Hindlimb muscle (tissue), 1 donor: Measurements from ENCODE around the gene TRPT1. TPM values are rescaled to one million over a fixed set of nuclear protein-coding genes. Genes with fewer than 3 reads are reported as not detected.

Experiments used
- DNase-seq: peaks from one replicate; pipeline ENCODE4 v3.0.0-alpha.2; 2013
- polyA plus RNA-seq: library from polyadenylated mRNA; unstranded; fragments of 120-200 nt; gene quantifications from one replicate; pipeline ENCODE4 v1.2.1, GENCODE V29; 2013; ENCODE audit not compliant: insufficient read length

TRPT1 gene, protein sequence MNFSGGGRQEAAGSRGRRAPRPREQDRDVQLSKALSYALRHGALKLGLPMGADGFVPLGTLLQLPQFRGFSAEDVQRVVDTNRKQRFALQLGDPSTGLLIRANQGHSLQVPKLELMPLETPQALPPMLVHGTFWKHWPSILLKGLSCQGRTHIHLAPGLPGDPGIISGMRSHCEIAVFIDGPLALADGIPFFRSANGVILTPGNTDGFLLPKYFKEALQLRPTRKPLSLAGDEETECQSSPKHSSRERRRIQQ
- polyA plus RNA-seq, result 81.4 TPM

DNA sequence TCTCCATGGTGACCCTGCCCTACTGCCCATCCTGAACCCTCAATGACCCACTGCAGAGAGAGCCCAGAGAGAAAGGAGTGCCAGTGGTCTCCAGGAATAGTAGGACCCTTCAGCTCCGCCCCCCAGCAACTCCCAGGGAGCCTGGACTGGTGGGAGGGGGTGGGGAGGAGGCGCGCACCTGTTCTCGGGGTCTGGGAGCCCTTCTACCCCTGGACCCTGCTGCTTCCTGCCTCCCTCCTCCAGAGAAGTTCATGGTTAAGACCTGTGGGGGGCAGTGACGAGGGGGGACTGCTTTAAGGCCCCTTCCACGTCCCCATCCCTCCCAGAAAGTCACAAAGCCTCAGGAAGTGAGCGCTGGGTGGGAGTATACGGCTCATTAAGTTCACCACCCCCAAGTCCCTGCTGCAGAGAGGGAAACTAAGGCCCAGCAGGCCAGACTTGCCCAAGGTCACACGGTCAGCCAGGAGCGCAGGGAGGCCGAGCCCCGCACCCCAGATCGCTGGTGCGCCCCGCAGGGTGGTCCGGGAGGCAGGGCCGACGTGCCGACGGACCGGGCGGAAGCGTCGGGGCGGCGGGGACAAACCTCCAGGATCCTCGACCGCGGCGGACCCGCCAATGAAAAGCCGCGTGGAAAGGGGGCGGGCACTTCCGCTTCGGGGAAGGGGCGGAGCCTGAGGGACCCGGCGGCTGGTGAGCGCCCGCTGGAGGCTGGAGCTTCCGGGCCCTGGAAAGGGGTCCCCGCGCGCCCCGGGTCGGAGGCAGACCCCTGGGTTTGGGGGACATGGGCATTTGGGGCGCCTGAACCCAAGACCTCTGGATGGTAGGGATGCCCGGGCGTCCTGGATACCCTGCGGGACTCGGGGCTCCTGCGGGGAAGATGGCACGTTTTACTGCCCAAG, at the start of gene TRPT1, which contains the start of gene NUDT22:
TSS of gene TRPT1 (minus strand) at position 579 of the 899 bp plus-strand sequence. CDS start at position 253, 326 bp downstream.
TSS of gene NUDT22 (plus strand) at position 667 of the 899 bp plus-strand sequence. CDS start 379 bp downstream, outside the sequence.
- peak; percentile 90 for DNase-seq

DNA sequence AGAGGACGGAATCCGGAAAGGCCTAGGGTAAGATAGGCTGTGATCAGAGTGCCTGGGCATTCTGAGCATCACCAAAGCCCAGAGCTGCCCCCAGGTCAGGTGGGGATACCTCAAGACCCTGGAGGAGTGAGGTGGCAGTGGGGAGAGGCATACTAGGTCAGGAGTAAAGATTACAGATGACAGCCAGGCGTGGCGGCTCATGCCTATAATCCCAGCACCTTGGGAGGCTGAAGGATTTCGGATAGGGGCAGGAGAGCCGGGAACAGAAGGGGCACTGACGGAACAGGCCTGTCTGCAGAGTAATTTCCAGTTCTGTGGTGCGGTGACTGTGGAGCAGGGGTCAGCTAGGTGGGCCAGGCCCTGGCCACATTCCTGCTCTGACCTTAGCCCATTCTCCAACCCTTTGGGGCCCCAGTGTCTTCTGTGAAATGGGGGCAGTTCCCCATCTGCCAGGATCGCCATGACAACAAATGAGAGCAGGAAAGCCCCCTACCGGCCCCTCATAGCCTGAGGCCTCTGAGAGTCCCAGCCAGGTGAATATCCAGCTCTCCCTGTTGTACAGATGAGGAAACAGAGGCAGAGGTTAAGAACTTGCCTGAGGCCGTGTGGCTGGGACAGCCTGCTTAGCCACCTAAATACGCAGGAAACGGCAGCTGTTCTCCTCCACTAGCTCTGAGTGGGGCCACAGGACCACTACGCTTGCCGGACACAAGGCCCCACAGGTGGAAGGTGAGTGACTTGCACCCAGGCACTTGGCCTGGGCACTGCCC, 49.2 kb upstream of the TRPT1 start:
- DNase-seq, result no peak

DNA sequence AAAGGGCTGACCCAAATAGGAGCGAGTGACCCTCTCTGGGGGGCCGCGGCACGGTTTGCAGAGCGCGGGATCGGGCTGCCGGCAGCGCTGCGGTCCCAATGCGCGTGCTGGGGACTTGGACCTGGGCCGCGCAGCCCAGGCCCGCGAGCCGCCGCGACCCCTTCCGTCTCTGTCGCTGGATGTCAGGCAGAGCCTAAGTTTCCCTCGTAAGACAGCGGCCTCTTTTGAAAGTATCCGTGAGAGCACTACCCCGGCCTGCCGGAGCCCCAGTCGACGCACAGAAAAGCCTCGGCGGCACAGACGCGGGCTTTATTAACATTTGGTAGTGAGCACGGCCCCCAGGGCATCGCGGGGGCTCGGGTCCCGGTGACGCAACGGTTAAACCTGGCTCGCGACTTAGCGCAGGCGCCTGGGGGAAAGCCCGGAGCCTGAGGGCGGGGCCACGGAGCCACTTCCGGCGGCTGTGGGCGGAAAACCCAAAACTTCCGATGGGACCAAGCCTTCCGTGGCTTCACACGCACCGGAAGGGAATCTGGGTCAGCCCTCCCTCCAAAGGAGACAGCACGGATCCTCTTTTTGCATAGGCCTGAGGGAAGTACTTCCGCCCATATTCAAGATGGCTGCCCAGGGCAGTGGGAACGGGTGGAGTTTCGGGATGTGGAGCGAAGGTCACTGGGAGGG, 43.7 kb upstream of the TRPT1 start:
- DNase-seq, result peak; percentile 99

DNA sequence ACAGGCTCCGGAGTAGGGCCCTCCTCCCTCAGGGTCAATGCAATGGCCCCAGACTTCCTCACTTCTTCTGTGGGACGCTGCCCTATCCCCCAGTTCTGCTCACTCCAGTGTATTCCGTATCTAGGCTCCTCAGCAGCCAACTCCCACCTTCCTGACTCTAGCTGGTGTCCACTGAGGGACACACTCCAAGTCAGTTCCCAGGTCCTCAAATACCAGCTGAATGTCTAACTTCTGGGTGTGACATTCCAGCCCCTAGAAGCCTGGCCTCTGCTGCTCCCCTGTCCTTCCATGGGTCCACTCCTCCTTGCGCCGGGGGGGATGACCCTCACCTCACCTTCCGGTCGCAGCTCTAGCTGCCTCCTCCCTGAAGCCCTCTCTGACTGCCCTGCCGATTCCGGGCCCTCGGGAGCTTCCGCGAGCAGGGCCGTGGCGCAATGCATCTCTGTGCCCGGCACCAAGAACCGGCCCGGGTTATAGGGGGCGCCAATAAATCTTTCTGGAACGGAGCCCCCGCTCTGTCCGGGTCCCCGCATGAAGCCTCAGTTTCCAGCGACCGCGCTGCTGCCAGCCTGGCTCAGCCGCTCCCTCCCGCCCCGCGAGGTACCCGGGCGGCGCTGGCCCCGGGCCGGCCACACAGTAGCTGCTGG, 43.0 kb upstream of the TRPT1 start:
- DNase-seq, result no peak

DNA sequence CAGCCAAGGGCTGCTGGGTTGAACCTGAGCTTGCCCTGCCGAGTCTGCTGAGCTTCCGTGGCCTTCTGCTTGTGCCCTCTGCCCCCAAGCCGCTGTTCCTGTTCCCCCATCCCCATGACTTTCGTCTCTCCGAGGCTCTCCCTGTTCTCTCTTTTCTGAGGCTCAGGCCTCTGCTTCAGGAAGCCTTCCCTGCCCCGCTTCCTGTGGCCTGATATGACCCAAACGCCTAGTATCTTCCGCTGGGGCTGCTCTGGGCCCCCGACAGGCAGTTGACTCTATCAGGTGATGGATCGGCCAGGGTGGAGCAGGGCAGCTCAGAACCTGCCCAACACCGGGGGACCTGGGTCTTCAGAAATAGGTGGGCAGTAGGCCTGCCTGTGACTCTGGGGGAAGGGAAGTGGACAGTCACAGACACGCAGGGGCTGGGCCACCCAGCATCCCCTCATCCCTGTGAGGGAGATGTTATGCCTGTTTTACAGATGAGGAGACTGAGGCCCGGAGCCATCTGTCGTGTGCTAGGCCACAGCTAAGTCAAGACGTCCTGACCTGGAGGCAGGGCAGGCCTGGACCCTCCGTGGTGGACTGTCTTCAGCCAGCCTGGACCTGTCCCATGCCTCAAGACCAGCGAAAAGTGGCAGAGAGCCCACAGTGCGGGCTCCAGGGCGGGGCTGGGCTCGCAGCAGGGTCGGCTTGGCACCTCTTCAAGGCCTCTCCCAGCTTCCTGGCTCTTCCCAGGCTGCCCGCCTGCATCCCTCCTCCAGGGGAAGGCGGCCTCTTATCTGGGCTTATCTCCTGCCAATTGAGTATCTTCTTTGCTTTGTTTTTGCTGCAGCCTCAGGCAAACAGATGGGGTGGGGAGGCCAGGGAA, 42.3 kb upstream of the TRPT1 start:
- DNase-seq, result no peak

DNA sequence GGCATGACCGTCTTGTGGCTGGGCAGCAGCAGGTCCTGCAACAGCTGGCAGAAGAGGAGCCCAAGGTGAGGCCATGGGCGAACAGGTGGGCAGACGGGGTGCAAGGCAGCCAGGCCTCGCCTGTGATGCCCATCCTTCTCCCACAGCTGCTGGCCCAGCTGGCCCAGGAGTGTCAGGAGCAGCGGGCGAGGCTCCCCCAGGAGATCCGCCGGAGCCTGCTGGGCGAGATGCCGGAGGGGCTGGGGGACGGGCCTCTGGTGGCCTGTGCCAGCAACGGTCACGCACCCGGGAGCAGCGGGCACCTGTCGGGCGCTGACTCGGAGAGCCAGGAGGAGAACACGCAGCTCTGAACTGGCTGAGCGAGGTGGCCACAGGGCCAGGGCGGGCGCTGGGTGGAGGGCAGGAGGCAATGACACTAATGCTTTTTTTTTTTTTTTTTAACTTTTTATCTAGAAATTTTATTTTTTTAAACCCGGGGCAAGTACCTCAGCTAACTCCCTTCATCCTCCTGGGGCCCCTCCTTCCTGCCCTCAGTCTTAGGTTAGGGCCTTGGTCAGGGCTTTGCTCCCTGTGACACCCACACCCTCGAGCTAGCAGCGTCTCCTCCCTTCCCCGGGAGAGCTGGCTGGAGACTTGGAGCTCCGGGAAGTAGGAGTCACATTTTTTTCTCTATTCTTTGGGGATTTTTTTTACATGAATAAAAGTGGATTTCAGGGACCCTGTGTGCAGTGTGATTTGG, 41.4 kb upstream of the TRPT1 start:
- no peak for DNase-seq

DNA sequence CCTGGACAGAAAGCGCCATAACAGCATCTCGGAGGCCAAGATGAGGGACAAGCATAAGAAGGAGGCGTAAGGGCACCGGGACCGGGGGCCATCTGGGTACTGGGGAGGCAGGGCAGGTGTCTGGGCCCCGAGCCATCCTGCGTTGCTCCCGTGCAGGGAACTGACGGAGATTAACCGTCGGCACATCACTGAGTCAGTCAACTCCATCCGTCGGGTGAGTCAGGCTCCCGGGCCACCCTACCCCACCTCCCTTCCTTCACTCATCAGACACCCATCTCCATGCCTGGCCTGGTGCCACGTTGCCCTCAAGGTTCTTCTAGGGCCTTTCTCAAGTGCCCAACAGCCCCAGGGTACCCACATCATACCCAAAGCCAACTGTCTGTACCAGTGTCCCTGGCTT, 40.4 kb upstream of the TRPT1 start:
- no peak for DNase-seq

DNA sequence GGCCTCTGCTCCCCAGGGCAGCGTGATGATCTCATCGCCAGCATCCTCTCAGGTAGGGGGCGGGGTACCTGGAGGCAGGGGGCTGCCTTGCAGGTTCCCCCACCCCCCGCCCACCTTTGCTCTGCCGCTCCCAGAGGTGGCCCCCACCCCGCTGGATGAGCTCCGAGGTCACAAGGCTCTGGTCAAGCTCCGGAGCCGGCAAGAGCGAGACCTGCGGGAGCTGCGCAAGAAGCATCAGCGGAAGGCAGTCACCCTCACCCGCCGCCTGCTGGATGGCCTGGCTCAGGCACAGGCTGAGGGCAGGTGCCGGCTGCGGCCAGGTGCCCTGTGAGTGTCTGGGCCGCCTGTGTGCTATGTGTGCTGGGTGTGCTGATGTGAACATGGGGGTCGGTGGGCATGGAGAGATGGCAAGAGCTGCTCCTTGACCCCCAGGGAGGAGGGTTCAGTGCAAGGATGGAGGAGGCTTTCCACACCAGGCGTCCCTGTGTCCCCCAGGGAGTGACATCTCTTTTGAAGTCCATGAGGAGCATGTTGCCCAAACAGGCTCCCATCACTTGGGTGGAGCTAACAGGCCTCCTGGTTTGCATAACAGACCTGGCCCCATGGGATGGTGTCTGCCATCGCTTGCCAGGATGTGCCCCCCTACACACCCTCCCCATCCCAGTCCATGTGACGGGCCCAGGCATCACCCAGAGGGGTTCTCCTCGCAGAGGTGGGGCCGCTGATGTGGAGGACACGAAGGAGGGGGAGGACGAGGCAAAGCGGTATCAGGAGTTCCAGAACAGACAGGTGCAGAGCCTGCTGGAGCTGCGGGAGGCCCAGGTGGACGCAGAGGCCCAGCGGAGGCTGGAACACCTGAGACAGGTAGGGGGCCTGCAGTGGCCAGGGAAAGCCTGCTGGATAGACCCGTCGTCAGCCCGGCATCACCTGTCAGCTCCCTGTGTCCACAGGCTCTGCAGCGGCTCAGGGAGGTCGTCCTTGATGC, 39.5 kb upstream of the TRPT1 start:
- DNase-seq, result no peak

DNA sequence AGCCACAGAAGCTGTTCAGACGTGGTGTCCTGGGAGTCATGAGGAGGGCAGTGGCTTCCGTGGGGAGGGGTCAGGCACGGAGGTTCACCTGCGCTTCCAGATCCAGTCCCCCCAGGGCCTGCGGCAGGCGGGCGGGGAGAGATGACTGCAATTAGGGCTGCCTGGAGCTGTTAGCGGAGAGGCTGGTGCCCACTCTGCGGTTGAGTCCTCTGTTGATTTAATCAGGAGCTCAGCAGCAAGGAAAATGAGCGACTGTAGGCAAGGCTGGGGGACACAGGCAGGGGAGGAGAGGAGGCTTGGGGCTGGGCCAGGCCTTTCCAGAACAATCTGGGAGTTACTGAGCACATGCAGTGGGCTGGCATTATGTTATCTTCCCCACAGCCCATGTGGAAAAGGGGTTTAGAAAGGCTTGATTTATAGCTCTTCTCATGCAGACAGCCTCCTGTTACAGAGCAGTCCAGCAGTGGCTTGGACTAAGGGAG, 38.4 kb upstream of the TRPT1 start:
- DNase-seq, result no peak

DNA sequence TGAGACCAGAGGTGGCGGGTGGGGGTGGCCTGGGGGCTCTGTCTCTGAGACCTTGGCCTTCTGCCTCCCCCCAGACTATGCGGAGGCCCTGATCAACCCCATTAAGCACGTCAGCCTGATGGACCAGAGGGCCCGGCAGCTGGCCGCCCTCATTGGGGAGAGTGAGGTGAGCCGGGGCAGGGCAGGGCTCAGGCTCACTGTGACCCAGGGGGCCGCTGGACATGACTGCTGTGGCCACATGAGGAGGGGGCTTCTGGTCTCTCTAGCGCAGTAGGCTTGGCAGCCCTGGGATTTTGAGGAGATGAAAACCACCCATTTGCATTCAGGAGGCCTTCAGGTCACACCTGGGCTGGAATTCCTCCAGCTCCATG, 37.9 kb upstream of the TRPT1 start:
- DNase-seq, result no peak

DNA sequence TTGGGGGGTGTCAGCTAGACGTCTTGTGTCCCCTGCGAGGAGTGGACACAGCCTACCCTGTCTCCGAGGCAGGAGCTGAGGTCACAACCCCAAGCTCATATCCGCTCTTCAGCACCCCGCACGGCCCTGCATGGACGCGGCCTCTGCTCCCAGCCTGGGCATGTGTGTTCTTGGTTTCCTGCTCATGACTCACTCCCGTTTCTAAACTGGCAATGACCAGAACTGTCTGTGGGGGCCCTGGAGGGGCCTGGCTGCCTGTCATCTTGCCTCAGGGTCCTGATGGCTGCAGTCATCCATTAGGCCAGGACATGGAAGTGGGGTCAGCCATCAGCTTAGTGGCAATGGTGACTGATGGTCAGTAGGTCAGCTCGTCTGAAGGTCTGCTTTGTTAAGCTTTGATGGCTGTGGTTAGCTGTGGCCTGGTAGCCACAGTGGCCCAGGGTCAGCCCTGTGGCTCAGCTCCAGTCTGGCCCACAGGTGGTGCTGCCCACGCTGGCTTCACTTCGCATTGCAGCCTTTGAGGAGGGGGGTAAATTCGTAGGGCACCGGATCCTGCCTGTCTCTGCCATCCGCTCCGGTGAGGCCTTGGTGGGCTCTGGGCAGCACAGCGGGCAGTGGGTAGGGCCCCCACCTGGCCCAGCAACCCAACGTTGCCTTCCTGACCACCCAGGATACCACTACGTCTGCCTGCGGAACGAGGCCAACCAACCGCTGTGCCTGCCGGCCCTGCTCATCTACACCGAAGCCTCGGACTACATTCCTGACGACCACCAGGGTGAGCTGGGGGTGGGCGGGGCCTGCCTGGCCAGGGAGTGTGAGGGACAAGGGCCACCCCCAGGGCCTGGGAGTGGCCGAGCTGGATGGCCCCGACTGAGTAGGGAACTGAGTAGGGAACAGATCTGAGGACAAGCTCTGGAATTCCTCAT, 37.3 kb upstream of the TRPT1 start:
- no peak for DNase-seq

DNA sequence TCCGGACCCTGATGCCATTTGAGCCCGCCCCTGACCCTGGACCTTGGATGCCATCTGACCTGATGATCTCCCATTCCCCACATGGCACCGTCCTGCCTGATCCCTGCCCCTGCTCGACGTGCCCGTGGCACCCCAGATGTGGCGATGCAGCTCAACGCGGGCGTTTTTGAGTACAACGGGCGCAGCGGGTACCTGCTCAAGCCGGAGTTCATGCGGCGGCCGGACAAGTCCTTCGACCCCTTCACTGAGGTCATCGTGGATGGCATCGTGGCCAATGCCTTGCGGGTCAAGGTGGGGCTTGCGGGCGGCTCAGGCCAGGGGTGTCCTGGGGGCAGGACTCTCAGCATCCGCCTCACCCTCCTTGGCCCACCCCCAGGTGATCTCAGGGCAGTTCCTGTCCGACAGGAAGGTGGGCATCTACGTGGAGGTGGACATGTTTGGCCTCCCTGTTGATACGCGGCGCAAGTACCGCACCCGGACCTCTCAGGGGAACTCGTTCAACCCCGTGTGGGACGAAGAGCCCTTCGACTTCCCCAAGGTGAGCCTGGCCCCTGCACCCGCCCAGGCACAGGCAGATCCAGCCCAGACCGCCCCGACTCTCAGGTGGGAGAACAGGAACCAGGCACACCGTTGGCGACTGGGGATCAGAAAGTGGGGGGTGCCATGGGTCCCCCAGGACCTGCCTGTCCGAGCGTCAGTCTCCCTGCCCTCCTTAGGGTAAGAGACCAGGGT, 36.5 kb upstream of the TRPT1 start:
- DNase-seq, result no peak

DNA sequence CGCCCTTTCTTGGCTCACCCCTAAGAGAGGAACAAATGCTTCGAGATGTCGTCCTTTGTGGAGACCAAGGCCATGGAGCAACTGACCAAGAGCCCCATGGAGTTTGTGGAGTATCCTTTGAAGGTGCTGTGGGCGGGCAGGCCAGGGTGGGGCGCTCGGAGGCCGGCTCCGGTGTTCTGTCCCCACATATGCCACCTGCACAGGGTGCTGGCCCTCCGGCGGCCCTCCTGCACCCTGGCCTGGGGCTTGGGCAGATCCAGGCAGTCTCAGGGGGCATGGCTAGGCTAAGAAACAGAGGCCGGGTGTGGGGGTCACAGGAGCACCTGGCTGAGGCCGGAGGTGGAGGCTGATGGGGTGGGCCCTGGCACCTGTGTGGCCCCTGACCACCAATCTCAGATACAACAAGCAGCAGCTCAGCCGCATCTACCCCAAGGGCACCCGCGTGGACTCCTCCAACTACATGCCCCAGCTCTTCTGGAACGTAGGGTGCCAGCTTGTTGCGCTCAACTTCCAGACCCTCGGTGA, 35.6 kb upstream of the TRPT1 start:
- no peak for DNase-seq

DNA sequence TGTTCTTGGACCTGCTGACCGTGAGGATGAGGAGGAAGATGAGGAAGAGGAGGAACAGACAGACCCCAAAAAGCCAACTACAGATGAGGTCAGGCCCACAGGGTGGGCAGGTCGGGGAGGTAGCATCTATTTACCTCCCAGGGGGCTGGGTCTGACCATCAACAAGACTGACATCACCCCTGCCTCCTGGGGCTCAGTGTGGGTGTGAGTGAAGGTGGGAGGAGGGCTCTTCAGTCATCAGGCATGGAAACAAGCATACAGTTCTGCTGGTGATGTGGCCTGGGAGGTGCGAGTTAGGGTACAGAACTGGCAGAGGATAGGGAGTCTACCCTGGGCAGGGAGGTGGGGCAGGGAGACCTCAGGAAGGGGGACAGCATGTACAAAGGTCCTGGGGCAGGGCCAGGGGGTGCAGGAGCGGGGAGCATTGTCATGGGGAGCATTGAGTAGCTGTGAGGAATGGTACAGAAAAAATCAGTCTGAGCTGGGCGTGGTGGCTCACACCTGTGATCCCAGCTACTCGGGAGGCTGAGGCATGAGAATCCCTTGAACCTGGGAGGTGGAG, 34.2 kb upstream of the TRPT1 start:
- no peak for DNase-seq

DNA sequence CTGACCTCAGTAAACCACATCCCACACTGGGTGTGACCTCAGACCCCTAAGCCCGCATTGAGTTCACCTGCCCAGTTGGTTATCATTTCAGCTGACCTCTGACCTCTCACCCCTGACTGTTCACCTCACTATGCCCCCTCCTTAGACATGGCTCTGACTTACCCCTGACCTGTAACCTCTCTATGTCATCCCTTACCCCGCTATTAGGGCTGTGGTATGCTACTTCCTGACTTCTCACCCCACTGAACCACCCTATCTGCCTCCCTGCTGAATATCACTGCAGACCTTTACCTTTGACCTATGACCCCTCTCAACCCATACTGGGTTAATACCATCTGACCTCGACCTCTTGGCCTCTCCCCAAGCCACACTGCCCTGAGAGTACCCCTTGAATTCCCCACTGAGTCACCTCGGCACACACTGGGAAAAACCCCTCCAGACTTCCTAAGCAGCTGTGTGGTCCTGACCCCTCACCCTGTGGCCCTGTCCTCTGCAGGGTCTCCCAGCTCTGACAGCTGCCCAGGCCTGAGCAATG, 33.6 kb upstream of the TRPT1 start:
- DNase-seq, result no peak
